Fibroblast of villous mesenchyme (primary cell): ENCODE measurements around the gene BCL11A. TPM values are rescaled to one million over a fixed set of nuclear protein-coding genes. Genes with fewer than 3 reads are reported as not detected.
A peak's percentile ranks its signal among the peaks of the same experiment; 100 is the strongest.

Experiments
- DNase-seq: peaks from one replicate; pipeline ENCODE4 v3.0.0-alpha.2; 2010; ENCODE audit warnings: low read depth
- H3K4me3 ChIP-seq: 2 replicates; pipeline ENCODE4 v1.5.1; 2011; ENCODE audit warnings: low read depth, mild to moderate bottlenecking, low read length
- total RNA-seq: library from RNA; depleted of rRNA; stranded (reverse); fragments of >200 nt; gene quantifications from 2 replicates; pipeline ENCODE4 v1.2.3, GENCODE V29; 2012
- TF ChIP-seq, protein P1 (sequence below): IDR thresholded peaks from 2 replicates; pipeline ENCODE4 v1.5.1; 2012; ENCODE audit warnings: low read depth, mild to moderate bottlenecking, low read length; ENCODE audit not compliant: insufficient read depth

Gene BCL11A
- total RNA-seq, 1 donor: 0.43 TPM

DNA sequence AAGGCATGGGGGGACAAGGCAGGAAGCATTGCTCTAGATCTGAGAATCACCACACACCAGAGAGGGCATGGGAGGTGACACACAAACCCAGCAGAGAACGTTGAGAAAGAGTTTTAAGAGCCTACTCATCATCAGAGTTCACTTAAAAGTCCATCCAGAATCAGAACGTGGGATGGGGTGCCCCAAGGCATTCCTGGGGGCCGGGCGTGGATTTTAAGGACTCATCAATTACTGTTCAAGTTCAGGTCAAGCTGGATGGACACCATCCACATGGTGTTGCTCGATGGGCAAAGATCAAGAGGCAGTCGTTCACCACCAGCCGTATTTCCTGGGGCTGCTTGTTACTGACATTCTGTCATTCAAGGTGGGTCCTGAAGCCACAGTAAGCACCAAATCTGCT lies 34.9 kb downstream of the BCL11A start:
- no peak for DNase-seq
- H3K4me3 ChIP-seq: no peak overlapping the region
- TF ChIP-seq, protein P1, sequence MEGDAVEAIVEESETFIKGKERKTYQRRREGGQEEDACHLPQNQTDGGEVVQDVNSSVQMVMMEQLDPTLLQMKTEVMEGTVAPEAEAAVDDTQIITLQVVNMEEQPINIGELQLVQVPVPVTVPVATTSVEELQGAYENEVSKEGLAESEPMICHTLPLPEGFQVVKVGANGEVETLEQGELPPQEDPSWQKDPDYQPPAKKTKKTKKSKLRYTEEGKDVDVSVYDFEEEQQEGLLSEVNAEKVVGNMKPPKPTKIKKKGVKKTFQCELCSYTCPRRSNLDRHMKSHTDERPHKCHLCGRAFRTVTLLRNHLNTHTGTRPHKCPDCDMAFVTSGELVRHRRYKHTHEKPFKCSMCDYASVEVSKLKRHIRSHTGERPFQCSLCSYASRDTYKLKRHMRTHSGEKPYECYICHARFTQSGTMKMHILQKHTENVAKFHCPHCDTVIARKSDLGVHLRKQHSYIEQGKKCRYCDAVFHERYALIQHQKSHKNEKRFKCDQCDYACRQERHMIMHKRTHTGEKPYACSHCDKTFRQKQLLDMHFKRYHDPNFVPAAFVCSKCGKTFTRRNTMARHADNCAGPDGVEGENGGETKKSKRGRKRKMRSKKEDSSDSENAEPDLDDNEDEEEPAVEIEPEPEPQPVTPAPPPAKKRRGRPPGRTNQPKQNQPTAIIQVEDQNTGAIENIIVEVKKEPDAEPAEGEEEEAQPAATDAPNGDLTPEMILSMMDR: no peak

DNA sequence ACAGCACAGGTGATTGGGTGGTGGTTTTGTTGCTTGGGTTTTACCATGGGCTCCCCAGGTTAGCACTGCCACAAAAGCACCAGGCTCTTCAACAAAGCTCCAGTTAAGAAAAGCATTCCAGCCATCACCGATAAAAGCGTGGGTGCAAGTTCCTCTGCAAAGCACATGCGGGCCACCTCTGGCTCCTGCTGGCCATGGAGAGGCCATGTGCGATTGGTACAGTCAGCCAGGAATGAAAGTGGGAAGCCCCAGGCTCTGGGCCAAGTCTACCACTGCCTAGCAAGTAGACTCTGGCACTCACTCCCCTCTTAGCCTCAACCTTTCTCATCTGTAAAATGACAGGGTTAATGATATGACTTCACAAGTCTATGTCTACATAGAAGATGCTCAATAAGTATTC lies 36.0 kb downstream of the BCL11A start:
- TF ChIP-seq, protein P1: no peak
- DNase-seq: no peak
- no peak overlapping the region for H3K4me3 ChIP-seq

DNA sequence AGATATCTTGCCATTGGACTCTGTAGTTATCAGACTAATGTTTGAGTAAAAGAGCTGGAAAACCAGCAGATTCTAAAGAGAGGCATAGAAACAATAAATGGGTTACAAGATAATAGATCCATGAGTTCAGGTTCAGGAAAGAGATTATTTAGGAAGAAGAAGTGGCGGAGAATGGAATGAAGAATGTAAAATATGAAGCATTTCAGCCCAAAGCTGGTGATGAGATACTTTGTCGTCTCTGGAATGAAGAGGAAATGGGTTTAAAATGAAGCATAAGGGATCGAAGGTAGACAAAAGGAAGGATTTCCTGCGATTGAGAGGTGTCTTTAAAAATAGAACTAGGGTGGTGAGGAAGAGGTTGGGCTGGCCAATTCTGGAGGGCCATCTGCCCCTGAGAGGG lies 36.6 kb downstream of the BCL11A start:
- TF ChIP-seq, protein P1: no peak
- no peak for DNase-seq
- no peak overlapping the region for H3K4me3 ChIP-seq

GRCh38 chr2:60516383-60516811 lies 37.1 kb downstream of the BCL11A start:
- TF ChIP-seq, protein P1: no peak
- H3K4me3 ChIP-seq: peak overlapping the region; percentile 23
- DNase-seq: peak; percentile 64

GRCh38 chr2:60515721-60516226 lies 37.7 kb downstream of the BCL11A start:
- peak; percentile 65 for DNase-seq
- TF ChIP-seq, protein P1: peak; percentile 2
- no peak overlapping the region for H3K4me3 ChIP-seq

DNA sequence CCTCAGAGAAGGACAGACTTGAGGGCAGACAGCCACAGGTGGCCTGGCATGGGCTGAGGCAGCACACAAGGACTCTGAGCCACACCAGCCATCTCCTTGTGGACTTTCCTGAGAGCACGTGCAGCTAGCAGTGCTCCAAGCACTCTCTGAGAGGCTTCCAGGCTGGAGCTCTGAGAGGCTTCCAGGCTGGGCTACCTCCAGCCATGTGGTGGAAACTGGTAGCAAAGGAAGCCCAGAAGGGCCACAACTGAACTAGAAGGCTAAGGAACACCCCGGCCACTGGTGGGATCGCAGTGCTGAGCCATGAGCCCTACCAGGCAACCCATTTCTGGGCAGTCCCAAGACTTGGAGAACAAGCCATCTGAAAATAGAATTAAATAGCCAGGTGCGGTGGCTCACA lies 39.5 kb downstream of the BCL11A start:
- TF ChIP-seq, protein P1: no peak
- H3K4me3 ChIP-seq: no peak overlapping the region
- DNase-seq: no peak

DNA sequence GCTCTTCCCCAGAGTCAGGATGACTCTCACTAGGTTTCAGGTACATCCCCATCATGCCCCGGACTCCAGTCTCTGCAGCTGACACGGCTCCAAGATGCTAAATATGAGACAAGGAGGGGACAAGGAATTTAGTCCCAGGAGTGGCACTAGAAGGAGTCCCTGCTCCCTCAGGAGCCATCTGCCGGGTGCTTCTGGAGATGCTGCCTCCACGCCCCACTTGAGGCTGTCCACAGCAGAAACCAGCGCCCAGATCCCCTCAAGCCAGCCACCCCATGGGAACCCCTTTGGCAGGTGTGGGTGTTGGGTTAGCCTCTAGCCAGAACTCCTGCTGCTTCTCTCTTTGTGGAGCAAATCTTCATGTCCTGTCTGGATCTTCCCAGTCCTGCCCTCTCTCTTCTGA lies 40.3 kb downstream of the BCL11A start:
- TF ChIP-seq, protein P1: no peak
- H3K4me3 ChIP-seq: no peak overlapping the region
- no peak for DNase-seq
